ENCODE results near the gene ITPR3.
A peak's percentile ranks its signal among the peaks of the same experiment; 100 is the strongest.

ITPR3 gene

GRCh38 chr6:33705955-33706725 lies 85.0 kb downstream of the ITPR3 start:
- no peak for DNase-seq

DNA sequence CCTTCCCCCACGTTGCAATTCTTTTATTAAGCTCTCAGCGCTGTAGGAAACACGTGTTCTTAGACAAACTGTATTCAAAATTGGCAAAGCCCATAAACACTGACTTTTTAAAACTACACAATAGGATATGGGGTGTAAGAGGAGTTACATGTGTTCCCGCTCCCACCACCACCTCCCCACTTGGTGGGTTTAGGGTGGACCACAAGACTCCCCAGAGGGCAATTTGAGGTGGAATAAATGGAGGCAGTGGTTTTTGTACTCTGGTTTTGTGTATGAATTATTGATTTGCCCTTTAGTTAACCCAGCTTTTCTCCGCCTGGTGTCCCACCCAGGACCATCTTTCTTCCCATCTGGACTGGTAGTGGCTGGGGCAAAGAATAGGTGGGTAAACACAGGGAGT lies 86.6 kb downstream of the ITPR3 start:
- no peak for DNase-seq

GRCh38 chr6:33708516-33709204 lies 87.5 kb downstream of the ITPR3 start:
- no peak for DNase-seq

DNA sequence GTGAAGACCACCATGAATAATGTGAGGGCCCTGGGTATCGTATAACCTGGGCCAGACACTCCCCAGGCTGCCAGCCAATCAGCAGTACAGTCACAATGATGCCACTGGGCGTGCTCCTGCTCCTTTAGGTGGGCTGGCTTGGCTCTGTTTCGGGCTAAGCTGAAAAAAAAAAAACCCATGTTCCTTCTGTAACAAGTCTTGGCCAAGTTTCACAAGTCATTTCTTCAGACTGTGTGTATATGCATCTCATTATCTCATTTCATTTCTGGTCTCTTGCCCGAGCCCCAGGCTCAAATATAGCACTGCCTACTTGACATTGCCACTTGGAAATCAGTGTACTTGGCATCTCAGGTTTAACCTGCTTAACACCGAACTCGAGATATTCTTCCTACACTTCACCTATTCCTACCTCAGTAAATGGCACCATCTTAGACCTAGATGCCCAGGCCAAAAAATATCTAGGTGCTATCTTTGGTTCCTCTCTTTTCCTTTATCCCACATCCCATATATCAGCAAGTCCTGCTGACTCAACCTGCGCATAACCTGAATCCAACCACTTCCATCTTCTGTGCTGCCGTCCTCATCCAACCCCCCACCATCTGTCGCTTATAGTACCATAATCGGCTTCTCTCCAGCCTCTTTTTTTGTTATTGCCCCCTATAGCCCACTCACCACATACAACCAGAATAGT lies 88.6 kb downstream of the ITPR3 start:
- no peak for DNase-seq

DNA sequence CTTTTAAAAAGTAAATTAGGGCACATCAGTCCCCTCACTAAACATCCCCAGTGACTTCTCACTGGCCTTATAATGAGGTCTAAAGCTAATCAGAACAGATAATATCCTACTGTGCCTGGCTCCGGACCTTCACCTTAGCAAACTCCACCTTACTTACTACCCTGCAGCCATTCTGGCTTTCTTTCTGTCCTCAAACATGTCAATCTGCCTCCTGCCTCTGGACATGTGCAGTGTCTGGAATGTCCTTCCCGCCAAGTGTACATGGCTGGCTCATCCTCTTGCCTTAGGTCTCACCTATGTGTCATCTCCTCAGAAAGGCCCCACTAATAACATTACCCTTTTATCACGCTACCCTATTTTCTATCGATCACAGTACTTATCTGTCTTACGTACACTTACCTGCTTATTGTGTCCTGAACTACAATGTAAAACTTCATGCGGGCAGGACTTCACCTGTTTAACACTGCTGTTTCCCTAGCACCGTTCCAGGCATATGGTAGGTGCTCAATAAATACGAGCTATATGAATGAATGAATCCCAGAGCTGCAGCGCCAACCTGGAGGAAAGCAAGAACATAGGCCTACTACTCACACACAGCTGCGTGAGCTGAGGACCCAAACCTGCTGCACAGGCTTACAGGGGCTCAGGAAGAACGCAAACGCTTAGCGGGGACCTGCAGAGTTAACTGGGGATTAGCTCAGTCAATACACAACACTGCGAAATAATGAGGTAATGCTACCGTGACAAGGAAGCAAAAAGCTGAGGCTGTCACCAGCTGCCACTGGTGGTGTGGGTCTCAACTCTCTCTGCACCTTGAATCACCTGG lies 89.4 kb downstream of the ITPR3 start:
- DNase-seq, result no peak

DNA sequence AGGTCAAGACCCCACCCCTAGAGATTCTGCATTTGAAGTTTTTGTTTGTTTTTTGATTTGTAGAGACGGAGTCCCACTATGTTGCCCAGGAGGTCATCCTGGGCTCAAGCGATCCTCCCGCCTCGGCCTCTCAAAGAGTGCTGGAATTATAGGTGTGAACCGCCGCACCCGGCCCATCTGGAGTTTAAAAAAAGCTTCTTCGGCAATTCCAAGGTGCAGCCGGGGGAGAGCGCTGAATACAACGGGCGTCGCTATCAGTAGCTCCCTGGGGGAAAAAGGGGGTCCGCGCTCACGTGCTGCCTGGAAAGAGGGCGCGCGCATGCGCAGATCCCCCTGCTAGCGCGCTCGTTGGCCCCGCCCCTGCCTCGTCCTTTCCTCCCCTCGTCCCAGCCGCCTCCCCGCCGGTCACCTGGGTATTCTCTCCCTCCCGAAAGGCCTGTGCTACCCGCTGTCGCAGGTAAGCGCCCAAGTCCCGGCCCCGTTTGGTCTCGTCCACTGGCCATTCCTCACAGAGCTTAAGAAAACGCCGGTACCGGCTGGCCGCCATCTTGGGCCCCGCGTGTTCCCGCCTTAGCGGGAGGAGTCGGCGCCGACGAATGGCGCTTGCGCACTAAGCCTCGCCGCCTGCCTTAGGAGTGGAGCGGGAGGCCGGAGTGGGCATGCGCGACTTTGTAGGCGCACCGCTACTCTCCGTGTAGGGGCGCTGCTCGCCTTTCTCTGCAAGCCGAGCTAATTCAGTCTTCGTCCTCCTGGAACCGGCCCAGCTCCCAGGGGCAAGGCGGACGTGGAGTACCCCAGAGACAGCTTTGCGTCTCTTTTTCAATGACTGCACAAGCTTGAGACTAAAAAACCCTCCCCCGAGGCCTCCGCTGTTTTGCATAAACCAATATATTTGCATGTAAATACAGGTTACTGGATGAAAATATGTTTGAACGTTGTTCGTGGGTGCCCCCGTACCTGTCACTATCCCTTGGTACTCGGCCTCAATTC lies 90.3 kb downstream of the ITPR3 start, which contains the start of gene UQCC2:
UQCC2 (minus strand) TSS at position 561 of the 990 bp plus-strand sequence; CDS start at position 547, 14 bp downstream.
- peak; percentile 96 for DNase-seq

GRCh38 chr6:33712914-33713313 lies 91.8 kb downstream of the ITPR3 start:
- no peak for DNase-seq

DNA sequence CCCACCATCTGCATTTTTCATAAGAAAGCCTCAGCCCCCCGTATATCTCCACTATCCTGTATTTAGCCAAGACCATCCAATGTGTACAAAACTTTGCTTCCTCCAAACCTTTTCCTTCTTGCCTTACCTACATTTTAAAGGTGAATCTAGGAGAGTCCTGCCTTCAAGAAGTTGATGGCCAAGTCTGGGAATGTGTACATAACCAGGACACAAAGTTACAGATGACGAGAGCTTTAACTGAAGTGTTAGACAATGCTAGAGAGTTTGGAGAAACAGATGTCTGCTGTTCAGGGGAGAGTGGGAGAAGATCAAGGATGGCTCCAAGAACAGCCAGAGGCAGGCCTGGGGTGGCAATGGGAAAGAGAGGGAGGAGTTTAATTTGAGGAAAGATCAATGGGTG lies 92.7 kb downstream of the ITPR3 start:
- no peak for DNase-seq

DNA sequence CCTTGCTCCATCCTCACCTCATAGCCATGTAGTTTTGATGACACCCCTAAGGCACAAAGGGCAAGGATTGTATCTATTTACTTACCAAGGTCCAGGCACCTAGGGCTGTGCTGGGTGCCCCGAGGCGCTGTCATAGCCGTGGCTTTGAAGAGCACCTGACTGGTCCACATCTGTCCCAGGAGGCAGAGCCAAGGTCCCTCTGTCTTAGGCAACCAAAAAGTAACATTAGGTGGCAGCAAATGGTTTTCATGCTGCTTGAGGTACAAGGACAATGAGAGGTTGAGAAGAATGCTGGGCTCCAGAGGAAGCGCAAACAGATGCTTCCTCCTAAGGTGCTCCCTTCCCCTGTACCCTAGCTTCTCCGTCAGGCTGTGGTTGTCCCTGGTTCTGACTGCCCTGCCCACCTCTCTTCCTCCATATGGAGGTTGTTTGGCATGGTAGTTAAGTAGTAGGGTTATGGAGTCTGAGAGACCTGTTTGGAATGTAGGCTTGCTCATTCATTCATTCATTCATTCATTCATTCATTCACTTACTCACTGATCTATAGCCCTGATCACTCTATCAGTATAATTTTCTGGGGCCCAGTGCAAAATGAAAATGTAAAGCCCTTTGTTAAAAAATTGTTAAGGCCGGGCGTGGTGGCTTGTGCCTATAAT lies 93.4 kb downstream of the ITPR3 start:
- no peak for DNase-seq

- no peak for DNase-seq
Measured at GRCh38 chr6:33716379-33716778, 95.3 kb downstream of the ITPR3 start.

DNA sequence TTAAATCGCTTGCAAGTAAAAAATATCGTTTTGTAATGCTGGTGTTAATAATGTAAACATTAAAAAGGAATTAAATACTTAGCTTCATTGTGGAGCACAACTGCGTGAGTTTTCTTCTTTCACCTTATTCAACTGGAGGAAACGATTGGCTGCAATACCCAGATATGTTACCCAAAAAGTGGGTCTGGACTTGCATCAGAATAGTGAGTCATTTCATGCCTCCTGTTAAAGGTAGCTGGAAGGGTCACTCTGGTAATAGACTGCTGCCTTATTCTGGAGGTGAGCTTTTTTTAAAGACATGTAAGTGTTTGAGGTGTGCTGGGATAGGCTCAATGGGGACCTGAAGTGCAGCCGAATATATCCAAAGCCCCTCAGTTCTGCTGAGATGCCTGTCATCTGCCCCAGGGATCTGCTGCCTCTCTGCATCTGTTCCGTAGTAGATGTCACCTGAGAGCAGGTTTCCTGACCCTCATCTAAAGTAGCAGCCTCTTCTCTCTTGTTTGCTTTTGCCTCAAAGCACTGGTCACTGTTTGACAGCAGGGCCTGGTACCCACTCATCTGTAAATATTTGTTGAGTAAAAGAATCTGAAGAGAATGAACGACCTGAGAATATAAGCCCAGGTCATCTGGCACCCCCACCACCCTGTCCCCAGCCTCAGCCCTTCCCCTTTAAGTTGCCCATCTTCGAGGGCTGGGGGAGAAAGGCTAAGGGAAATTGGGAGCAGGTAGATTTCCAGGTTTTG lies 95.9 kb downstream of the ITPR3 start:
- no peak for DNase-seq

DNA sequence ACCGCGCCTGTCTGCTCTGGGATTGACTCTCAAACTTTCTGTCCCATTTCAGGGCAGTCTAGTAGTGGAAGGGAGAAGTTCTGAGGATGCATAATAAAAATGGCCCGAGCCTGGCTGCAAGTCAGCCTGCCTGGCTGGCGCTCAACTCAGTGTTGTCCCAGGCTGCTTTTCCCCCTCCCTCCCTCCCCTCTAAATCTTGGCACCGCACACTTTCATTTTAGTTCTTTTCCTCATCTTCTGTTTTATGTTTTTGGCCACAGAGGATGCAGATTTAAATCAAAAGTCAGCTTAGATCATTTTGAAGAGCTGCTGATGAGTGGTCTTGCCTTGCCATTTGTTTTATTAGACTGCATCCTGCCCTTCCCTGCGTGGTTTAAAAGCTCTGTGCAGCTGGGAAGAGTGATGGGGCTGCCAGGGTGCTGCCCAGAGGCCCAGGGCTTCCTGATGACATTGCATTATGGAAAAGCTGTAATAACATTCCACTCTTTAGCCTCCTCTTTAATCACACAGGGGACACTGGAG lies 96.9 kb downstream of the ITPR3 start:
- no peak for DNase-seq

- no peak for DNase-seq
Measured at GRCh38 chr6:33718713-33719112, 97.6 kb downstream of the ITPR3 start.

DNA sequence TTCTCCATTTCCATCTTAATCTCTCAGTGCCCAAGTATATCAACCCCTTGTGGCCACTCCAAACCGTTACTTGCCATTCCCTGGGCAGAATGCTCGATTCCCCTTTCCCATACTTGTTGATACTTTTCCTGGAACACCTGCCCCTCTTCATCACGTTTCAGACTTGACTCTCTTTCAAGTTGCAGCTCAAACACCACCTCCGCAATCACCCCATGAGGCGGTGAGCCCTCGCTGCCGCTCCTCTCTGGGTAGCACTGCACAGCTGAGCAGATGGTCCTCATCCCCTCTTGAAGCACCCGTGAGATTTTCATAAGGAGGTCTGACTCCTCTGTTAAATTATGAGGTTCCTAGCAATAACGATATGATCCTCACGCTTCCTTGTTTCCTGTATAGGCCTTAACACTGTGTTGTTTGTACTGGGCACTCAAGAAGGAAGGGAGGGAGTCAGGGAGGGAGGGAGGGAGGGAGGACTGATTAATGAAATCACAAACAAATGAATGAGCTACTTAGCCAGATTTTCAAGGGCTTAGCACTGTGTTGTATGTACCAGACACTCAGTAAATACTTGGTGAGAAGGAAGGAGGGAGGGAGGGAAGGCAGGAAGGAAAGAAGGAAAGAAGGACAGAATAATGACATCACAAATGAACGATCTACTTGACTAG lies 98.3 kb downstream of the ITPR3 start:
- DNase-seq, result no peak

DNA sequence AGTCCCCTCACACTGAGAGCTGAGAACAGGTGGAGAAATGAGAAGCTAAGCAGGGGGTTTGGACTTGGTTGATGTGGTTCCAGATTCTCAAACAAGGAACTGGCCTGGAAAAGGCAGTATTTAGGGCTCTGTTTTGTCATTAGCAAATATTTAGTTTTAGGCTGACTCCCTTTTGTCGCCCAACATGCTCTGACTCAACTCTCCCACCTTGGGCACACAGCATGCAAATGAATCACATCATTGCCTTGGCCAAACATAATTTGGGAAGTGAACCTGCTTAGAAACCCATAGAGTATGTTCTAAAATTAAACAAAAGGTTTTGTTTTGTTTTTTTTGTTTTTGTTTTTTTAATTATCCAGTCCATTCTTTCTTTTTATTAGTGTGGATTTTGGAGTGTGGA lies 99.9 kb downstream of the ITPR3 start:
- DNase-seq, result no peak

DNA sequence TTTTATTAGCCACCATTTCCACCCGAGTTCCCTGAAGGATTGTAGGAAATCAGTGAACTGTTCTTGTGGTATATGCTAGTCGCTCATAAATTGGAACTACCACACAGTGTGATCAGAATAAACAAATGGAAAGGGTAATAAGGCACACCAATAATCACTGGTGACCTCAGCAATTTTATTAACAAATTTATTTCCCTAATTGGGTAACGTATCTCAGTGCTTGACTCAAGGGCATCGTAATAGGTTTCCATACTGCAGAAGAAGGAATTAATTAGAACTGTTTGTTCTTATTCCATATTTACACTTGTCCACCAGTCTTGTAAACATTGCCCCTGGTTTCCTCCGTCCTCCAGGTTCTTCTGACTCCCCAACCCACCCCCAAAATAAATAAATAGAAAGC lies 100.4 kb downstream of the ITPR3 start:
- DNase-seq, result no peak

DNA sequence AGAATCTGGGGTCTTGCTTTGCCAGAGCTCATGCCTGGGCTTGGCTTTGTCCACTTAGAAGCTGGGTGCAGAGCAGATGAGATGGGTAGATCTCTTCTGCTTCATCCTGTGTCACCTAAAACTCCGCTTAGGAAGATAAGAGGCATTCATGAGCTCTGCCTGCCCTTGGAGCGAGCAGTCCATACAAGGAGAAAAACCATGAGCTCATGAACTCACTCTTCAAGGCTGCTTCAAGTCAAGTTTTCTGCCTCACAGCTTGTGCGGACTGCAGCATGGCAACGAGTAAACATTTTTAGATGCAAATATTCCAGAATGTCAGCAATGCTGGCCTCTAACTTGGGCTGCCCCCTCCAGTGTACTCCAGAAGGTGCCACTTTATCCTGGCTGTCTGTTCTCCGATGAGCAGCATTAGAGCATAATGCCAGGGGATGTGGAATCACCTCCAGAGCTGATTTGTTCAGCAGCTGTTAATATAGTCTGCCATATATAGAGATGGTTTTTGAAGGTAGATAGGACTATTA lies 101.0 kb downstream of the ITPR3 start:
- no peak for DNase-seq

DNA sequence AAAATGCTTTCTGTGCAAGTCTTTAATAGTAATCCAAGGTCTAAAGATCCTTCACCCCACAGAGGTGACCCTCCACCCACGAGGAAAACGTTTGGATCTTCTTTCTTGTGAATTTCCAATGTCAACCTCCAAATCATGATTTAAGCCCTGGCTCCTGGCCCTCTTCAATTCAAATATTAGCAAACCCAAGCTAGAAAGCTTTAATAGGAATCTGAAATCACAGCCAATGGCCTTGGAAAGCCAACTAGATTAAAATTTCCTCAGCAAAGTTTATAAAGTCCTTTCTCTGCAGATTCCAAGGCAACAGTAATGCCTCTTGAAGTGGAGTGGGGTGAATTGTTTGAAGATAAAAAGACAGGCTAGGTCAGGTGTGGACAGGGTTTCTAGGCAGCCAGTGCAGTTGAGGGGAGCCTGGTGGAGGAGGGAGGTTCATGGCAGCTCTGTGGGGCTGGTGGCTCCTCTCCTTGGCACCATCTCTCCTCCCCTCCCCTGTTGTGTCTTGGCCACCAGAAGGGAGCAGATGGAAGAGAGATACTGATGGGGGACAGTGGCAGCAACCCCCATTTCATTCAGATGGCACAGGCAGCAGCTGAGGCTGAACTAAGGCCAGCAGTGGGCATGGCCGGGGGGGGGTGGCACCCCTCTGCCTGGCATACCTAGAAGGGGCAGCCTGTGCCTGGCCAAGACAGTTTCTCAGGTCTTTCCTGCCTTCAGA lies 102.4 kb downstream of the ITPR3 start:
- no peak for DNase-seq
